NCI-H2029 treated with DMSO at 0.1 percent for 48 hours (cell line): ENCODE results near the gene VAV2.
A peak's percentile ranks its signal among the peaks of the same experiment; 100 is the strongest.
"Not testable (repeated sequence)": the region's sequence is repeated elsewhere in the genome, so short reads cannot be mapped to it uniquely, and the experiment has no call there.

Experiments used
- DNase-seq: peaks from one replicate; lab custom pipeline; 2025; lab: John Stamatoyannopoulos, UW

VAV2 gene

GRCh38 chr9:133916159-133916541 lies 76.0 kb downstream of the VAV2 start:
- DNase-seq, result no peak

DNA sequence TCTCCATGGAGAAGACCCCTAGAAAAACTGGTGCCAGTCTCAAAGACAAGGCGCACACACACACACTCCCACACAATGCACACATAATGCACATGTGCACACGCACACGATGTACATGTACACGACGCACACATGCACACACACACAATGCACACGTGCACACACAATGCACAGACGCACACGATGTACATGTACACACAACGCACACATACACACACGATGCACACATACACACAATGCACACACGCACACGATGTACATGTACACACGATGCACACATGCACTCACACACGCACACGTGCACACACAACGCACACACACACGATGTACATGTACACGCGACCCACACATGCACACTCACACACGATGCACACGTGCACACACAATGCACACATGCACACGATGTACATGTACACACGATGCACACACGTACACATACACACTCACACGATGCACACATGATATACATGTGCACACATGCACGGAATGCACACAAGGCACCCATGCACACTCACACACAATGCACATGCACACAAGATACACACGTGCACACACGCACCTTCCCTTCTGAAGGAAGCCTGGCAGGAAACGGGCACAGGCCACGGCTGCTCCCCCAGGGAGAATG lies 76.5 kb downstream of the VAV2 start:
- no peak for DNase-seq

DNA sequence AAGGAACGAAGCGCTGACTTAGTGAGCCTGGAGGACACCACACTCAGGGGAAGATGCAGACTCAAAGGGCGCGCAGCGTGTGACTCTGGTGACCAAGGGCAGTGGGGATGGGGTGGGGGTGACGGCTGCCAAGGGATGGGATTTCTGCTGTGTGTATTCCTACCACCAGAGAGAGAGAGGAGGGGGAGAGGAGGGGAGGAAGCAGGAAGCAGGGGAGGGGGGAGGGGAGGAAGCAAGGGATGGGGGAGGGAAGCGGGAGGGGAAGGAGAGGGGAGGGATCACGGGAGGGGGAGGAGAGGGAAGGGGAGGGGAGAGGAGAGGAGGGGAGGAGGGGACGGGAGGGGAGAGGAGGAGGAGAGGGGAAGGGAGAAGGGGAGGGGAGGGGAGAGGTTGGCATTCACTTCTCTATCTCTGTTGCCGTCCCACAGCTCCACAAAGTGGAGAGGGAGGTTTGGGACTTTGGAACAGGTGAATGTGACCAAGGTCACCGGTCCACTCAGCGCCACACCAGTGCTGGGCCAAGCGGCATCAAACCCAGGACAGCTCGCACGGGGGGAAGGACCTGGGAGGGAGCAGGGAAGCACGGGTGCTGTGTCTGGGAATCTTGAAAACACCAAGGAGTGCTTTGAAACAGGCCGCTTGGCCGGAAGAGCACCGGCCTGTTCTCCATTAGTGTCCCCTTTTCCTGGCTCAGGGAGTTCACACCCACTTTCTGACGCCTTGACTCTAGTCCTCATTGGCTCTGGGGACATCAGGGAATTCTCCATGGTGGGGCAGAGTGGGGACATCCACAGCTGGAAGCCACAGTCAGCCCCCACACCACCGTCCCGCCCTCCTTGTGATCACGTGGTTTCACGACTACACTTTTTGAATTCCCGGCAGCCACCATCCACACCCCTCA lies 77.4 kb downstream of the VAV2 start:
- no peak for DNase-seq

DNA sequence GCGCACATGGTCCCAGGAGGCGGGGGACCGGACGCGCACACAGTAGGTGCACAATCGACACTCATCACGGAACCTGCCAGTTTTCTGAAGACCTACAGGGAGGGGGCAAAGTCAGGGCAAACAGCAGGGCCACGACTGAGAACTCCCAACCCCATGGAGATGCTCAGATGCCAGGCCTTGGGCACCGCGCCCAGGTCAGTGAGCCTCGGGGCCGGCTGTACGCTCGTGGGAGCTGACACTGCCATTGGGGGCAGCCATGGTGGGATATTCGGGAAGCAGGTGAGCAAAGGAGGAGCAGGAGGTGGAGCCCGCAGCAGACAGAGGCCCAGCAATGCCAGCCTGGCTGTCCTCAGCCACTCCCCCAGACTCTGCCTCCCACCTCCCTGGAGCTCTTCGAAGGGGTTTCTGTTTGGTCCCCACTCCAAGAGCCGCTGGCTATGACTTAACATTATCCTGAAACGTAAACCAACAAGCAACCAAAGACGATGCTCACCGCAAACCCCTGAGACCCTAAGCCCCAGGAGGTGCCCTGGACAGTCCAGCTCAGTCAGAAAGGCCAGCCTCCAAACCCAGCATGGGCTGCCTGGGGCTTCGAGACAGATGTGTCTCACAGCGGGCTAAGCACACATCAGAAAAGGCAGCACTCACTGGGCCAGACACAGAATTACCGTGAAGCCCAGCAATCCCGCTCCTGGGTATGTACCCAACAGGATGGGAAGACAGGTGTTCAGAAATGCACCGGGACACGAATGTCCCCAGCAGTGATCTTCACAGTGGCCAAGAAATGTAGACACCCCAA lies 78.4 kb downstream of the VAV2 start:
- no peak for DNase-seq

DNA sequence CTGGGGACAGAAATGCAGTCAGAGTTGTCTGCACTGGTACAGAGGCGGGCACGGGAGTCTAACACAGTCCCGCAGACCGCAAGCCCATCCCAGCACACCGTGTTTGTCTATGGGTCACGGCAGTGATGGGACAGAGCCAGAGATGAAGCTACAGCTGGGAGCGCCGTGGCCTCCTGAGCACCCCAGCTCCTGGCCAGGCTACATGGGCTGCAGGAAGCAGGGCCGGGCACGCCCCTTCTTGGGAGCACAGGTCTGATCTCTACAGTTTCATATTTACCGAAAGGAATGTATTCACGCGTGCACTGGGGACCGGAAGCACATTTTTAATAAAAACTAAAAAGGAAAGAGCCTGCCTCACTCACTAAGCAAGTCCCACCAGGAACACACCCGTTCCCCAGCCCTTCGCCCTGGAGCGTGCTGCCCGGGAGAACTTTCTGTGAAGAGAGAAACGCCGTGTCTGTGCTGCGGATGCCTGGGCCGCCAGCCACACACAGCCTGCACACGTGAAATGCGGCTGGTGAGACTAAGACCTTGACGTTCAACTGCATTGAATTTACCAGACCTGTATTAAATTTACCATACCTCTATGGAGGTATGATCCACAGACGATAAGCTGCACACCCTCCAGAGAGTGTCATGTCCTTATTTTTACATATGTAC lies 81.1 kb downstream of the VAV2 start:
- no peak for DNase-seq

GRCh38 chr9:133906932-133907910 lies 84.9 kb downstream of the VAV2 start:
- DNase-seq, result no peak

- DNase-seq, result no peak
These were observed 85.9 kb downstream of the VAV2 start for GRCh38 chr9:133906218-133906617.

- no peak for DNase-seq
These were observed 86.6 kb downstream of the VAV2 start for GRCh38 chr9:133905493-133905892.

DNA sequence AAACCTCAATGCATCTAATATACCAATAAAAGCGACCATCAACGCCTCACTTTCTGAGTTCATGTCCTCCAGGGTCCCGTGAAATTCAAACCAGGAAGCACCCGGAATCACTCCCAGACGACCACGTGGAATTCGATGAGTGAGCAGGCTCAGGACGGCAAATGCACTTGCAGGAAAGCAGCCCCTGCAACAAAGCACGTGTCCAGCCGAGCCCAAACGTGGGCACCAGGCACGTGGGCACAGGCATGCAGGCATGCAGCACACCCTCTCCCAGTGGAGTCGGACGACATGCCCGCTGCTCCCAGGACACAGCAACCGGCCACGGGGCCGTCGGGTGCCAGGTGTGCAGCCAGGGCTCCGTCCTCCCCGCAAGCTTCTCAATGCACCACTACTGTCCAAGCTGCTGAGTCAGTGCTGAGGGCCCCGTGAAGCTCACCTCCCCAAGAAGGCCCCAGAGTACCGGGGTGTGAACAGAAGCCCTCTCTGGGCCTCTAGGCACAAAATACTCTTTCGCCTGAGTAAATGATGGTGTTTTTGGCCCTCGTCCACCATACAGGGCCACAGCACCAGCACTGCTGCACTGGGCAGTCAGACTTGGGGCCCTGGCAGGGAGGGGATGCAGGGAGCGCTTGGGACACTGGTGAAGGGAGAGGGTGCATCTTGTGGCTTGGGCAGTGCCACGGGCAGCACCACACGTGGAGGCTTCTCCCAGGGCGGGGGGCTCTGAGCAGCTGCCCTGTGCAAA lies 87.6 kb downstream of the VAV2 start:
- no peak for DNase-seq

DNA sequence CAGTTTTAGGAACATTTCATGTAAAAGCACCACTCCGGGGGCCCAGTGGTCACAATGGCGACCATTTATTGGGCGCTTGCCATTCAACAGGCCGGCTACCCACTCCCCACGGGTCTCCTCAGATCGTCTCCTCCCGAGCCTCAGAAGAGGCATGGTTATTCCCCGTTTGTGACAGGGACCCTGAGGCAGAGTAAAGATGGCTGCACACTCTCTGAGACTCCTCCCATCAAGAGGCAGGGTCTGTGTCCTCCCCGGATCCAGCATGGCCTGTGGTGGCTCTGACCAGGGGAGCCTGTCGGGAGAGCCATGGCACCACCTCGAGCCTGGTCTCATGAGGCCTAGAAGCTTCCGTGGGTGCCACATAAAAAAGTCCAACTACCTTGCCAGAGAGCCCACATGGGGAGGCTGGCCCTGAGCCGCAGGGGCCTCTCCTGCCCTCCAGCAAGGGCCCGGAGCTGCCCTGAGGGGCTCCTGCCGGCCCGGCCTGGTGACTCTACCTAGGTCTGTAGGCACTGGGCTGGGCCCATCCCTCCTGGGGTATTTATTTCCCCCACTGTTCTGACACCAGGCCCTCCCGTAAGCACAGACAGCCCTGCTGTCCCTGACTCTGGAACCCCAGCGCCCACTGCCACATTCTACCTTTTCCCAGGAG lies 90.8 kb downstream of the VAV2 start:
- DNase-seq, result no peak

GRCh38 chr9:133897675-133898074 lies 94.4 kb downstream of the VAV2 start:
- DNase-seq, result no peak

DNA sequence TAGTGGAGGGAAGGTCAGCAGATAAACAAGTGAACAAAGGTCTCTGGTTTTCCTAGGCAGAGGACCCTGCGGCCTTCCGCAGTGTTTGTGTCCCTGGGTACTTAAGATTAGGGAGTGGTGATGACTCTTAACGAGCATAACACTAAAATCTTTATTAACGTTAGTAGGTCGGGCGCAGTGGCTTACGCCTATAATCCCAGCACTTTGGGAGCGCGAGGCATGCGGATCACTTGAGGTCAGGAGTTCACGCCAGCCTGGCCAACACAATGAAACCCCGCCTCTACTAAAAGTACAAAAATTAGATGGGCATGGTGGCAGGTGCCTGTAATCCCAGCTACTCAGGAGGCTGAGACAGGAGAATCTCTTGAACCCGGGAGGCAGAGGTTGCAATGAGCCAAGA lies 96.1 kb downstream of the VAV2 start:
- not testable (repeated sequence) for DNase-seq

DNA sequence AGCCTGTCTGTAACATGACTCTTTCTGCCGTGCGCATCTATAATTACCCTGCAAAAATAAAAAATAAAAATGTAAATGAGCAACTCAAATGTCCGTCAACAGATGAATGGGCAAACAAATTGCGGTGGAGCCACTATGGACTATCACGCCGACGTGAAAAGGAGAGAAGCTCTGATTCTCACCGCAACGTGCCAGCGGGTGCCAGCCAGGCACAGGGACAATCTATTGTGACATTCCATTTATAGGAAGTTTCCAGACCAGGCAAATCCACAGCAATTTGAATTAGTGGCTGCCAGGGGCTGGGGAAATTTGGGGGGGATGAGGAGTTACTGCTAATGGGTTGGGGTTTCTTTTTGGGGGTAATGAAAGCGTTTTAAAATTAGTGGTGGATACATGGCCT lies 96.8 kb downstream of the VAV2 start:
- no peak for DNase-seq

DNA sequence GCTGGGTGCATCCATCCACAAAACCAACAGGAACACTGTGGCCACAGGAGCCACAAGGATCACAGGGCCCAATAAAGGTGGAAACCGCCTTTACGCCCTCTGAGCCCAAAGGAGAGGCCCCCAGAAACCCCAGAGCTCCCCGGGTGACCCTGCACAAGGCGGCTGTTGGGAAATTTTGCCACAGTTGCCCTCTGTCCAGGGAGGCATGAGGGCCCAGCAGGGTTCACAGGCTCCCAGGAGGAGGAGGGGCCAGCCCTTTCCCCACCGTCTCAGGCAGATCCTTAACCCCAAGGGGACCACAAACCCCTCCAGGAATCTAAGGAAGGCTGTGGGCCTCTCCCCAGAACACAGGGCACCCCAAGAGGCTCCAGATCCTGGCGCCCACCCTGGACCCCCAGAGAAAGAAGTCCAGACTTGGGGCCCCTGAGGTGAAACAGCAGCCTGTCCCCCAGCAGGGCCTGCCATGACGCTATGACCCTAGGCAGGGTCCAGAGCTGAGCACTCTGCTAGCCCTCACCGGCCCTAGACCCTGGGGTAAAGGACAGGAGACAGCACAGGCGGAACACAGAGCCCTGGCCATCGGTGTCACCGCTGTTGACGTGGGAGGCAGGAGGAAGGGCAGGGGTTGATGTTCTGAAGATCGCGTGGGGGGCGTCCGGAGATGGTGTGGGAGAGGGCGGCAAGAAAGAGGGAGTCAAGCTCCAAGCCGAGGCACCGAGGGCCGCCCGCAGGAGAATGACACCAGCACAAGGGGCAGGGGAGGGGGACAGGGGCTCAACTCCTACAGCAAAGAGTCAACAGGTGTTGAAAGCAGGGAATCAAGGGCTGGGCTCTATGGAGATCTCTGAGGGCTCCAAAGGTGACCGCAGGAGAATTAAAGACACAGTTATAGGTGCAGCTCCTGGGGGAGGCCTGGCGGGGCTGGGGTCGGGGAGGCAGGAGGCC lies 97.5 kb downstream of the VAV2 start:
- no peak for DNase-seq

GRCh38 chr9:133893191-133893994 lies 98.7 kb downstream of the VAV2 start:
- DNase-seq, result no peak

GRCh38 chr9:133892193-133892920 lies 99.8 kb downstream of the VAV2 start:
- DNase-seq, result peak; percentile 65

DNA sequence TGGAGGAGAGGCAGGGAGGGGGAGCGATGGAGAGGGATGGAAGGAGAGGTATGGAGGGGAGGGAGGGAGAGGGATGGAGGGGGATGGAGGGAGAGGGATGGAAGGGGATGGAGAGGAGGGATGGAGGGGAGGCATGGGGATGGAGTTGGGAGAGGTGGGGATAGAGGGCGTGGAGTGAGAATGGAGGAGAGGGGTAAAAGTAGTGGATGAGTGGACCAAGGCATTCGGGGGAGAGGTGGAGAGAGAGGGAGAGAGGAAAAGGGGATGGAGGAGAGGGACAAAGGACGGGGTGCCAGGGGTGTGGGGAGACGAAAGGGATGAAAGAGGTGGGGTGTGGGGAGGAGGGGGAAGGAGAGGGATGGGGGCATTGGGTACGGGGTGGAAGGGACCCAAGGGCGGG lies 100.4 kb downstream of the VAV2 start:
- DNase-seq, result no peak
